Pancreas (tissue), 10 donors: Measurements from ENCODE around the gene TGFA. TPM values are rescaled to one million over a fixed set of nuclear protein-coding genes. Genes with fewer than 3 reads are reported as not detected.
A peak's percentile ranks its signal among the peaks of the same experiment; 100 is the strongest.

Source experiments
- ATAC-seq, 4 donors: fragments of 200-7000 bp; cut with Tn5 transposase; one replicate each; pipeline versions ENCODE4 v1.8.0 to v1.9.1; 2020; ENCODE audit warnings: mild to moderate bottlenecking in 4 of 4, moderate library complexity in 4 of 4
- DNase-seq, 6 donors: peaks; one replicate each; pipeline ENCODE4 v3.0.0-alpha.2; 2020
- FAIRE-seq: peaks from 2 replicates; lab custom pipeline; 2012; peaks lifted over from hg19 to GRCh38; lab: Jason Lieb, UNC
- H3K27ac ChIP-seq, 4 donors: fragments of 200-600 bp; sonication (generic); 1 replicate in 3 of 4; 2 replicates in 1 of 4; pipeline versions ENCODE4 v1.5.0 to v1.8.0; 2020
- H3K27me3 ChIP-seq, 4 donors: fragments of 200-600 bp; one replicate each; pipeline ENCODE4 v1.8.0; 2021
- H3K36me3 ChIP-seq, 3 donors: fragments of 200-600 bp; sonication (generic) in 1 of 3; one replicate each; pipeline versions ENCODE4 v1.5.0 to v1.8.0; 2020 to 2021
- H3K4me1 ChIP-seq, 3 donors: fragments of 200-600 bp; one replicate each; pipeline ENCODE4 v1.8.0; 2021
- H3K4me3 ChIP-seq, 4 donors: fragments of 200-600 bp; sonication (generic) in 2 of 4; one replicate each; pipeline versions ENCODE4 v1.5.0 to v1.8.0; 2020 to 2021
- H3K9me3 ChIP-seq, 4 donors: fragments of 200-600 bp; one replicate each; pipeline ENCODE4 v1.8.0; 2021
- CTCF ChIP-seq, 4 donors: fragments of 200-600 bp; sonication (generic) in 3 of 4; IDR thresholded peaks; one replicate each; pipeline versions ENCODE4 v1.5.0 to v1.8.0; 2021; ENCODE audit warnings: antibody characterized with exemption in 4 of 4
- WGBS, 2 donors: extraction: QIAGEN DNeasy Blood & Tissue Kit; methylation state at CpG; one replicate each; pipeline ENCODE4 v1.1.7; 2013; 5-methylcytosine and 5-hydroxymethylcytosine counted together
- intact Hi-C, 3 donors: fragments of 100-400 bp; cut with DNase I; formaldehyde crosslinking; loops; one replicate each; pipeline versions ENCODE4 v1.11.1 to v1.14.2; 2022
- polyA plus RNA-seq, 2 donors: library from polyadenylated mRNA; stranded (reverse); fragments of 200-250 nt; gene quantifications; one replicate each; pipeline ENCODE4 v1.2.3, GENCODE V29; 2013
- total RNA-seq, 6 donors: library from RNA; stranded (reverse); fragmentation: NEBNext Ultra II Directional in 4 of 6; extraction: Animal tissue kit (Norgen Biotek cat#: 25700) in 4 of 6; gene quantifications; one replicate each; pipeline versions ENCODE4 v1.2.1 to v1.2.4, GENCODE V29; 2021 to 2023
- donor health status: healthy with polysubstance abuse.
- donor health status: DM: no; HTN: no; CAD: no; lungs with moderate emphysema.
- donor health status: DM: no; HTN: no; CAD: no.
- donor health status: control.
- donor health status: control.
- donor health status: Bipolar disorder and iron deficiency.
- donor health status: DM: yes; HTN: yes; CAD: no.
- donor health status: DM: no; HTN: no; CAD: no.
- donor health status: DM: no; HTN: no; CAD: no.
- donor health status: DM: yes; HTN: yes; CAD: no.

Gene TGFA
- total and polyA plus RNA-seq, 8 donors: 3.8 to 13.2 (median 7.4) TPM

DNA sequence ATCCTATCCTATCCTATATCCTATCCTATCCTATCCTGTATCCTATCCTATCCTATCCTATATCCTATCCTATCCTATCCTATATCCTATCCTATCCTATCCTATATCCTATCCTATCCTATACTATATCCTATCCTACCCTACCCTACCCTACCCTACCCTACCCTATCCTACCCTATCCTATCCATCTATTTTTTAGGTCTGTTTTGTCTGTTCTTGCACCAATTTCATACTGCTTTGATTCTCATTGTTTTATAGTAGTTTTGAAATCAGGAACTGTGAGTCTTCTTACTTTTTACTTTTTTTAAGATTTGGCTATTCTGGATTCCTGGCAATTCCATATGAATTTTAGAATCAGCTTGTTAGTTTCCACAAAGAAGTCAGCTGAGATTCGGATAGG lies 118.5 kb downstream of the TGFA start:
- DNase-seq (no peak), ATAC-seq (no peak), FAIRE-seq (no peak)
- intact Hi-C loops: no loop called here
- Histone ChIP-seq H3K4me3 (no peak overlapping the region), H3K36me3 (no peaks in the 10 kb centered on the region), H3K9me3 (no peaks in the 10 kb centered on the region), H3K27me3 (no peaks in the 10 kb centered on the region), H3K27ac (no peak overlapping the region), H3K4me1 (no peaks in the 10 kb centered on the region)
- no peak for TF ChIP-seq CTCF (IDR thresholded peaks at IDR 0.05)
- WGBS, 2 donors: 38 to 43% methylated on average over 1 of the region's 1 CpG

DNA sequence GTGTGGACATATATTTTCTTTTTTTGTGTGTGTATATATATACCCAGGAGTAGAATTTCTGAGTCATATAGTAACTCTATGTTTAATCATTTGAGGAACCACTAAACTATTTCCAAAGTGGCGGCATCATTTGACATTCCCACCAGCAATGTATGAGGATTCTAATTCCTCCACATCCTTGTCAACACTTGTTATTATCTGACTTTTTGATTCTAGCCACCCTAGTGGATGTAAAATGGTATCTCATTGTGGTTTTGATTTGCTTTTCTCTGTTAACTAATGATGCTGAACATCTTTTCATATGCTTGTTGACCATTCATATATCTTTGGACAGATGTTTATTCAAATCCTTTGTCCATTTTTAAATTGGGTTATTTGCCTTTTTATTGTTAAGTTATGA lies 120.3 kb downstream of the TGFA start:
- Histone ChIP-seq H3K27ac (no peak overlapping the region), H3K9me3 (no peaks in the 10 kb centered on the region), H3K27me3 (no peaks in the 10 kb centered on the region), H3K4me3 (no peak overlapping the region), H3K4me1 (no peaks in the 10 kb centered on the region), H3K36me3 (no peaks in the 10 kb centered on the region)
- ATAC-seq (no peak), DNase-seq (no peak), FAIRE-seq (no peak)
- intact Hi-C loops: no loop called here
- no peak for TF ChIP-seq CTCF (IDR thresholded peaks at IDR 0.05)
- 77 to 91% methylated on average over 1 of the region's 1 CpG for WGBS, 2 donors

DNA sequence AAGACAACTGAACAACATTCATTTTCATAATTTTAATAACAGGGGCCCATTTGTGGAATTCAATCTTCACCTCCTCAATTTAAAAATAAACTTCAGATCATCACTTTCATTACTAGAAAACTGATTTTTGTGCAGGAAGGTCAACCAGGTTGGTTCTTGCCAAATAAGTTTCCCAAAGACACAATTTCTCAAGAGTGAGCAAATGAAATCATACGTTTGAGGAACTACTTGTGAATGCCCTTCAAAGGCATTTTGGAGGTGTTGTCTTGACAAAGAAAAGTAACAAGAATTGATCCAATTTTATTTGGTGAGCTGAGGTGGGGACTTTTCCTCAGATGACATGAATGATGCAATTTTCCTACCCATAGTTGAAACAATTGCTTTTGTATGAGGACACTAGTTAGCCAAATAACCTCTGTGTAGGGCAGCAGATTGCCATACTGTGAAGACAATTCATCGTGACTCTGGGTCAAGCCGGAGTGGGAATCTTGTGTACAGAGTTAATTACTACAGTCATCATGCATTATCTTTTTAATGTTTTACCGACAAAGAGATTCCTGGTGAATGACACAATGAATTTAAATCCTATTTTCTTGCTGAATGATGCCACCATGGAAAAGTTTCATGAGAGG lies 121.8 kb downstream of the TGFA start:
- Histone ChIP-seq H3K4me1 (no peaks in the 10 kb centered on the region), H3K27me3 (no peaks in the 10 kb centered on the region), H3K27ac (no peak overlapping the region), H3K4me3 (no peak overlapping the region), H3K36me3 (no peaks in the 10 kb centered on the region), H3K9me3 (no peaks in the 10 kb centered on the region)
- 38 to 40% methylated on average over 4 of the region's 4 CpGs for WGBS, 2 donors
- intact Hi-C loops: no loop called here
- ATAC-seq (no peak), FAIRE-seq (no peak), DNase-seq (no peak)
- TF ChIP-seq CTCF (IDR thresholded peaks at IDR 0.05): no peak

GRCh38 chr2:70426341-70426740 lies 127.3 kb downstream of the TGFA start:
- Histone ChIP-seq H3K27ac (no peak overlapping the region), H3K4me3 (no peak overlapping the region), H3K27me3 (no peaks in the 10 kb centered on the region), H3K36me3 (no peaks in the 10 kb centered on the region), H3K4me1 (no peaks in the 10 kb centered on the region), H3K9me3 (no peaks in the 10 kb centered on the region)
- 89 to 96% methylated on average over 2 of the region's 2 CpGs for WGBS, 2 donors
- no peak for ATAC-seq
- intact Hi-C loops: no loop called here
- no peak for TF ChIP-seq CTCF (IDR thresholded peaks at IDR 0.05)
- FAIRE-seq: no peak
- no peak for DNase-seq

- H3K4me1 ChIP-seq: no peaks in the 10 kb centered on the region
- WGBS, 2 donors: 47 to 52% methylated on average over 7 of the region's 7 CpGs
- intact Hi-C loops: no loop called here
- FAIRE-seq (no peak), ATAC-seq (peak in 1 of 4 donors; percentile 22), DNase-seq (no peak)
- no peak for TF ChIP-seq CTCF (IDR thresholded peaks at IDR 0.05)
- no peaks in the 10 kb centered on the region for H3K9me3 ChIP-seq
- no peak overlapping the region for H3K27ac ChIP-seq
- no peaks in the 10 kb centered on the region for H3K36me3 ChIP-seq
- H3K4me3 ChIP-seq: no peak overlapping the region
- H3K27me3 ChIP-seq: no peaks in the 10 kb centered on the region
These were observed 127.8 kb downstream of the TGFA start for GRCh38 chr2:70425682-70426301.
